GM13976 (cell line): ENCODE data around the gene CRIM1.

Experiments
- DNase-seq: peaks from one replicate; pipeline ENCODE4 v3.0.0; 2012; ENCODE audit warnings: low spot score
- CTCF ChIP-seq: IDR thresholded peaks from 2 replicates; pipeline ENCODE4 v1.5.1; 2012; ENCODE audit warnings: borderline replicate concordance, mild to moderate bottlenecking; ENCODE audit not compliant: insufficient read depth; ENCODE audit errors: extremely low read depth, missing control alignments, control extremely low read depth
- in situ Hi-C: fragments of 300-500 bp; cut with MboI; formaldehyde crosslinking; loops from one replicate; pipeline ENCODE4 v1.12.0; 2022; ENCODE audit warnings: low sequenced_read_pairs, mixed read lengths, inconsistent platforms; ENCODE audit not compliant: unreplicated experiment

Gene CRIM1

GRCh38 chr2:36413218-36413617 is 57.6 kb downstream of the CRIM1 start:
- no peak for TF ChIP-seq CTCF
- DNase-seq = no peak
- in situ Hi-C loops = no loop called here

GRCh38 chr2:36414307-36414706 is 58.7 kb downstream of the CRIM1 start:
- DNase-seq = no peak
- in situ Hi-C loops = no loop called here
- TF ChIP-seq CTCF = no peak

- TF ChIP-seq CTCF = no peak
- no peak for DNase-seq
- in situ Hi-C loops = no loop called here
These were observed 59.9 kb downstream of the CRIM1 start for GRCh38 chr2:36415381-36416022.

- in situ Hi-C loops = no loop called here
- no peak for TF ChIP-seq CTCF
- DNase-seq = no peak
These were observed 61.0 kb downstream of the CRIM1 start for GRCh38 chr2:36416370-36417165.

GRCh38 chr2:36420569-36421181 is 65.1 kb downstream of the CRIM1 start:
- DNase-seq = no peak
- in situ Hi-C loops = no loop called here
- no peak for TF ChIP-seq CTCF

- in situ Hi-C loops = no loop called here
- no peak for DNase-seq
- no peak for TF ChIP-seq CTCF
These were observed 65.8 kb downstream of the CRIM1 start for GRCh38 chr2:36421379-36421778.
